HL-60 (cell line): ENCODE data around the gene COPS4.

ENCODE experiments used
- CTCF ChIP-seq: IDR thresholded peaks from one replicate; pipeline ENCODE4 v1.5.1; 2011; ENCODE audit warnings: low read length, control low read depth, inconsistent platforms; ENCODE audit not compliant: insufficient read depth
- POLR2AphosphoS5 ChIP-seq: IDR thresholded peaks from 2 replicates; pipeline ENCODE4 v1.6.1; 2012; ENCODE audit warnings: low read depth

- TF ChIP-seq CTCF (no peak), POLR2AphosphoS5 (no peak)
Measured at GRCh38 chr4:83012200-83012686, 22.7 kb upstream of the COPS4 start.
